Measurements from ENCODE around the gene CRAMP1. TPM values are rescaled to one million over a fixed set of nuclear protein-coding genes. Genes with fewer than 3 reads are reported as not detected.

CRAMP1 gene
- total RNA-seq, 1 experiment from 2014 or later: 22.9 TPM

DNA sequence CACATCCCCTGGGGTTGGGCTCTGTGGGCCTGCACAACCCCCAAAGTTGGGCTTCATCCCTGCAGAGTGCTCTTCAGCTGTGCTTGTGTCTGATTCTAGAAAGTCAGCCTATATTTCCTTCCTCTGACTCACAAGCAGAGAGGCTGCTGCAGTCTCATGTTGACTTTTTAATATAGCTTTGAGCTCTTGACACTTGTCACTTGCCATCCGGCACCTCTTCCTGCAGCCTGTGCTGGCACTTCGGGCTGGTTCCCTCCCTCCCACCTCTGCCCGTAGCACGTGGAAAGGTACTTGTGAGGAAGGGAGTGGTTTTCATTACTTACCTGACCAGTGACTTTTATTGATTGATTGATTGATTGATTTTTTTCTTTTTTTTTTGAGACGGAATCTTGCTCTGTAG lies 46.9 kb downstream of the CRAMP1 start (continued):
- TF ChIP-seq, protein P1, sequence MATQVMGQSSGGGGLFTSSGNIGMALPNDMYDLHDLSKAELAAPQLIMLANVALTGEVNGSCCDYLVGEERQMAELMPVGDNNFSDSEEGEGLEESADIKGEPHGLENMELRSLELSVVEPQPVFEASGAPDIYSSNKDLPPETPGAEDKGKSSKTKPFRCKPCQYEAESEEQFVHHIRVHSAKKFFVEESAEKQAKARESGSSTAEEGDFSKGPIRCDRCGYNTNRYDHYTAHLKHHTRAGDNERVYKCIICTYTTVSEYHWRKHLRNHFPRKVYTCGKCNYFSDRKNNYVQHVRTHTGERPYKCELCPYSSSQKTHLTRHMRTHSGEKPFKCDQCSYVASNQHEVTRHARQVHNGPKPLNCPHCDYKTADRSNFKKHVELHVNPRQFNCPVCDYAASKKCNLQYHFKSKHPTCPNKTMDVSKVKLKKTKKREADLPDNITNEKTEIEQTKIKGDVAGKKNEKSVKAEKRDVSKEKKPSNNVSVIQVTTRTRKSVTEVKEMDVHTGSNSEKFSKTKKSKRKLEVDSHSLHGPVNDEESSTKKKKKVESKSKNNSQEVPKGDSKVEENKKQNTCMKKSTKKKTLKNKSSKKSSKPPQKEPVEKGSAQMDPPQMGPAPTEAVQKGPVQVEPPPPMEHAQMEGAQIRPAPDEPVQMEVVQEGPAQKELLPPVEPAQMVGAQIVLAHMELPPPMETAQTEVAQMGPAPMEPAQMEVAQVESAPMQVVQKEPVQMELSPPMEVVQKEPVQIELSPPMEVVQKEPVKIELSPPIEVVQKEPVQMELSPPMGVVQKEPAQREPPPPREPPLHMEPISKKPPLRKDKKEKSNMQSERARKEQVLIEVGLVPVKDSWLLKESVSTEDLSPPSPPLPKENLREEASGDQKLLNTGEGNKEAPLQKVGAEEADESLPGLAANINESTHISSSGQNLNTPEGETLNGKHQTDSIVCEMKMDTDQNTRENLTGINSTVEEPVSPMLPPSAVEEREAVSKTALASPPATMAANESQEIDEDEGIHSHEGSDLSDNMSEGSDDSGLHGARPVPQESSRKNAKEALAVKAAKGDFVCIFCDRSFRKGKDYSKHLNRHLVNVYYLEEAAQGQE (IDR thresholded peaks at IDR 0.05; ENCODE audit: low read depth): no peak

DNA sequence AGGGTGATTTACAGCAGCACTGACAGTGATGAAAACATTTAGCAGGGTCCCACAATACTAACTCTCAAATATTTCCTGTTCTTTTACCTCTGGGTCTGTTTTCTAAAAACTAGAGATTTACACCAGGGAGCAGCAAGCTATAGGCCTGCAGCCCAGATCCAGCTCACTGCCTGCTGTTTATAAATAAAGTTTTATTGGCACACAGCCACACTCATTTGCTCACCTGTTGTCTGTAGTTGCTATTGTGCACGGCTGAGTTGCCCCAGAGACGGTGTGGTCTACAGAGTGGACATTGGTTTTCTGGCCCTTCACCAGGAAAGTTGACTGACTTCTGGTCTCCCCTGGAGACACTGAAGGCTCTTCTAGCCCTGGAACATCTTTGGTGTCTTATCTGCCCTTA lies 49.7 kb downstream of the CRAMP1 start:
- Histone ChIP-seq H3K4me3 (replicated peaks in 1 of 2; ENCODE audit: low read depth in 1 of 2, low read length in 2 of 2) (no peak overlapping the region), H3K27ac (ENCODE audit: low read depth, low read length) (no peak overlapping the region), H3K27me3 (ENCODE audit: insufficient read depth, low read length) (no peaks in the 10 kb centered on the region), H4K20me1 (ENCODE audit: insufficient read depth) (no peaks in the 10 kb centered on the region), H3K9ac (ENCODE audit: low read length) (no peak overlapping the region), H3K79me2 (ENCODE audit: insufficient read depth, low read length) (no peaks in the 10 kb centered on the region), H3K4me2 (ENCODE audit: low read length) (no peak overlapping the region), H3K4me1 (ENCODE audit: control insufficient read depth in 1 of 2, insufficient read depth in 2 of 2, low read length in 2 of 2) (no peaks in the 10 kb centered on the region), H3K36me3 (ENCODE audit: control insufficient read depth in 1 of 2, insufficient read depth in 2 of 2, low read length in 2 of 2) (peaks cover 19 to 30% of the 10 kb centered on the region in 2 experiments; a peak in 3 of 4 replicates), H3K9me3 (ENCODE audit: control insufficient read depth in 1 of 2, insufficient read depth in 1 of 2, low read depth in 1 of 2, low read length in 2 of 2) (no peaks in the 10 kb centered on the region), H3K9me2 (ENCODE audit: insufficient read depth) (no peaks in the 10 kb centered on the region), H2AFZ (ENCODE audit: low read depth, low read length, poor library complexity, severe bottlenecking) (no peak overlapping the region)
- no TSS peak for BruUV-seq (replicated peaks)
- ChIA-PET POLR2A (no interaction called here), RAD21 (ENCODE audit: low non-redundant PET in 1 of 2, low total read pairs in 2 of 2, uncharacterized antibody in 2 of 2, unreplicated experiment in 2 of 2) (no interaction called here), CTCF (no interaction called here)
- TF ChIP-seq ZFX (IDR thresholded peaks at IDR 0.05) (no peak), EGR1 (IDR thresholded peaks at IDR 0.05; ENCODE audit: low read depth) (no peak), SP1 (IDR thresholded peaks at IDR 0.05; ENCODE audit: low read depth) (no peak), EZH2 (IDR thresholded peaks at IDR 0.05) (no peak), RAD21 (IDR thresholded peaks at IDR 0.05; ENCODE audit: low read depth) (no peak), CBX3 (IDR thresholded peaks at IDR 0.05; ENCODE audit: low read depth) (no peak), EZH2phosphoT487 (IDR thresholded peaks at IDR 0.05; ENCODE audit: borderline replicate concordance) (no peak)
- TF ChIP-seq, protein P2, sequence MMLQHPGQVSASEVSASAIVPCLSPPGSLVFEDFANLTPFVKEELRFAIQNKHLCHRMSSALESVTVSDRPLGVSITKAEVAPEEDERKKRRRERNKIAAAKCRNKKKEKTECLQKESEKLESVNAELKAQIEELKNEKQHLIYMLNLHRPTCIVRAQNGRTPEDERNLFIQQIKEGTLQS (IDR thresholded peaks at IDR 0.05): no peak
- TF ChIP-seq, protein P3, sequence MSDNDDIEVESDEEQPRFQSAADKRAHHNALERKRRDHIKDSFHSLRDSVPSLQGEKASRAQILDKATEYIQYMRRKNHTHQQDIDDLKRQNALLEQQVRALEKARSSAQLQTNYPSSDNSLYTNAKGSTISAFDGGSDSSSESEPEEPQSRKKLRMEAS (IDR thresholded peaks at IDR 0.05): no peak
- TF ChIP-seq, protein P4, sequence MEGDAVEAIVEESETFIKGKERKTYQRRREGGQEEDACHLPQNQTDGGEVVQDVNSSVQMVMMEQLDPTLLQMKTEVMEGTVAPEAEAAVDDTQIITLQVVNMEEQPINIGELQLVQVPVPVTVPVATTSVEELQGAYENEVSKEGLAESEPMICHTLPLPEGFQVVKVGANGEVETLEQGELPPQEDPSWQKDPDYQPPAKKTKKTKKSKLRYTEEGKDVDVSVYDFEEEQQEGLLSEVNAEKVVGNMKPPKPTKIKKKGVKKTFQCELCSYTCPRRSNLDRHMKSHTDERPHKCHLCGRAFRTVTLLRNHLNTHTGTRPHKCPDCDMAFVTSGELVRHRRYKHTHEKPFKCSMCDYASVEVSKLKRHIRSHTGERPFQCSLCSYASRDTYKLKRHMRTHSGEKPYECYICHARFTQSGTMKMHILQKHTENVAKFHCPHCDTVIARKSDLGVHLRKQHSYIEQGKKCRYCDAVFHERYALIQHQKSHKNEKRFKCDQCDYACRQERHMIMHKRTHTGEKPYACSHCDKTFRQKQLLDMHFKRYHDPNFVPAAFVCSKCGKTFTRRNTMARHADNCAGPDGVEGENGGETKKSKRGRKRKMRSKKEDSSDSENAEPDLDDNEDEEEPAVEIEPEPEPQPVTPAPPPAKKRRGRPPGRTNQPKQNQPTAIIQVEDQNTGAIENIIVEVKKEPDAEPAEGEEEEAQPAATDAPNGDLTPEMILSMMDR (IDR thresholded peaks at IDR 0.05 in 2 of 3, conservative IDR thresholded peaks at IDR 0.05 in 1 of 3; ENCODE audit: borderline replicate concordance in 1 of 3, insufficient read depth in 1 of 3, low read depth in 2 of 3, low read length in 2 of 3): no peak
- DNase-seq (ENCODE audit: low read depth, low spot score) (no peak), ATAC-seq (no peak)
- intact Hi-C loops (cut with micrococcal nuclease): no loop called here
